Stimulated activated CD8-positive, alpha-beta memory T cell treated with anti-CD3 and anti-CD28 coated beads, Interleukin-2, amount 100 ng/mL, for 1 hour (primary cell): ENCODE results near the gene GPR176.
"Not testable (repeated sequence)": the region's sequence is repeated elsewhere in the genome, so short reads cannot be mapped to it uniquely, and the experiment has no call there.

Source experiments
- DNase-seq, 2 donors: peaks; one replicate each; pipeline ENCODE4 v3.0.0-alpha.2; 2020; ENCODE audit warnings: low read depth in 2 of 2

The GPR176 gene

GRCh38 chr15:39856357-39856756 is 63.7 kb downstream of the GPR176 start:
- DNase-seq: no peak

- DNase-seq: no peak
Observed at GRCh38 chr15:39855400-39855799, 64.7 kb downstream of the GPR176 start.

- no peak for DNase-seq
Observed at GRCh38 chr15:39854161-39854560, 65.9 kb downstream of the GPR176 start.

GRCh38 chr15:39852250-39852649 is 67.8 kb downstream of the GPR176 start:
- DNase-seq: no peak

GRCh38 chr15:39851500-39852092 is 68.5 kb downstream of the GPR176 start:
- DNase-seq: no peak

GRCh38 chr15:39850436-39850835 is 69.6 kb downstream of the GPR176 start:
- DNase-seq: no peak

GRCh38 chr15:39846108-39846507 is 74.0 kb downstream of the GPR176 start:
- DNase-seq: no peak

GRCh38 chr15:39845582-39845981 is 74.5 kb downstream of the GPR176 start:
- DNase-seq: no peak

- no peak for DNase-seq
Observed at GRCh38 chr15:39843565-39843964, 76.5 kb downstream of the GPR176 start.

GRCh38 chr15:39837454-39837853 is 82.6 kb downstream of the GPR176 start:
- DNase-seq: no peak

GRCh38 chr15:39835550-39835949 is 84.5 kb downstream of the GPR176 start:
- DNase-seq: no peak

- no peak for DNase-seq
Observed at GRCh38 chr15:39834256-39834655, 85.8 kb downstream of the GPR176 start.

- no peak for DNase-seq
Observed at GRCh38 chr15:39833515-39833981, 86.5 kb downstream of the GPR176 start.

GRCh38 chr15:39830166-39830565 is 89.9 kb downstream of the GPR176 start:
- DNase-seq: no peak

- DNase-seq: no peak
Observed at GRCh38 chr15:39828374-39828931, 91.6 kb downstream of the GPR176 start.

GRCh38 chr15:39826975-39827374 is 93.1 kb downstream of the GPR176 start:
- DNase-seq: no peak

- no peak for DNase-seq
Observed at GRCh38 chr15:39823634-39824033, 96.4 kb downstream of the GPR176 start.

- DNase-seq: no peak
Observed at GRCh38 chr15:39820050-39820602, 99.9 kb downstream of the GPR176 start.

GRCh38 chr15:39819533-39819932 is 100.5 kb downstream of the GPR176 start:
- no peak for DNase-seq

GRCh38 chr15:39817892-39818291 is 102.2 kb downstream of the GPR176 start:
- DNase-seq: no peak

GRCh38 chr15:39814489-39814888 is 105.6 kb downstream of the GPR176 start:
- no peak for DNase-seq

GRCh38 chr15:39812651-39813050 is 107.4 kb downstream of the GPR176 start:
- DNase-seq: not testable (repeated sequence)

GRCh38 chr15:39808909-39809308 is 111.2 kb downstream of the GPR176 start:
- no peak for DNase-seq

- DNase-seq: no peak
Observed at GRCh38 chr15:39807791-39808190, 112.3 kb downstream of the GPR176 start.
